Activated CD4-positive, alpha-beta T cell treated with anti-CD3 and anti-CD28 coated beads, Interleukin-2, amount 50 U/mL, for 48 hours (primary cell): Measurements from ENCODE around the gene OR2AT4.
A peak's percentile ranks its signal among the peaks of the same experiment; 100 is the strongest.
"Not testable (repeated sequence)": the region's sequence is repeated elsewhere in the genome, so short reads cannot be mapped to it uniquely, and the experiment has no call there.

Source experiments
- DNase-seq, 2 experiments: peaks; one replicate each; pipeline ENCODE4 v3.0.0-alpha.2; 2020

Gene OR2AT4

GRCh38 chr11:75096456-75097172 is at the start of gene OR2AT4:
OR2AT4 (minus strand) TSS chr11:75096876.
- no peak for DNase-seq

GRCh38 chr11:75145972-75146519 is 49.4 kb upstream of the OR2AT4 start:
- no peak for DNase-seq

- DNase-seq = no peak
Measured at GRCh38 chr11:75145196-75145971, 48.7 kb upstream of the OR2AT4 start.

GRCh38 chr11:75144716-75145014 is 48.0 kb upstream of the OR2AT4 start:
- no peak for DNase-seq

GRCh38 chr11:75143420-75143731 is 46.7 kb upstream of the OR2AT4 start:
- DNase-seq = no peak

GRCh38 chr11:75142714-75143419 is 46.2 kb upstream of the OR2AT4 start:
- DNase-seq = peak; percentile 78 to 85

- no peak for DNase-seq
Measured at GRCh38 chr11:75141166-75141565, 44.5 kb upstream of the OR2AT4 start.

- peak; percentile 81 to 84 for DNase-seq
Measured at GRCh38 chr11:75140269-75141138, 43.8 kb upstream of the OR2AT4 start.

GRCh38 chr11:75135651-75136050 is 39.0 kb upstream of the OR2AT4 start:
- no peak for DNase-seq

GRCh38 chr11:75135021-75135650 is 38.5 kb upstream of the OR2AT4 start:
- no peak for DNase-seq

- no peak for DNase-seq
Measured at GRCh38 chr11:75133976-75134375, 37.3 kb upstream of the OR2AT4 start.

- no peak for DNase-seq
Measured at GRCh38 chr11:75132080-75132479, 35.4 kb upstream of the OR2AT4 start.

- no peak for DNase-seq
Measured at GRCh38 chr11:75126564-75126963, 29.9 kb upstream of the OR2AT4 start.

- DNase-seq = no peak
Measured at GRCh38 chr11:75118577-75118976, 21.9 kb upstream of the OR2AT4 start.

GRCh38 chr11:75114465-75114864 is 17.8 kb upstream of the OR2AT4 start:
- DNase-seq = no peak

GRCh38 chr11:75113030-75113429 is 16.4 kb upstream of the OR2AT4 start:
- DNase-seq = no peak

GRCh38 chr11:75112200-75112599 is 15.5 kb upstream of the OR2AT4 start:
- no peak for DNase-seq

- no peak for DNase-seq
Measured at GRCh38 chr11:75107187-75107586, 10.5 kb upstream of the OR2AT4 start.

- DNase-seq = not testable (repeated sequence)
Measured at GRCh38 chr11:75105967-75106681, 9.4 kb upstream of the OR2AT4 start.

- DNase-seq = no peak
Measured at GRCh38 chr11:75105462-75105925, 8.8 kb upstream of the OR2AT4 start.

GRCh38 chr11:75103380-75104026 is 6.8 kb upstream of the OR2AT4 start:
- DNase-seq = peak in 1 of 2 experiments; percentile 14
